NCI-H524 treated with DMSO at 0.1 percent for 48 hours (cell line): Measurements from ENCODE around the gene APOBEC4.
"Not testable (repeated sequence)": the region's sequence is repeated elsewhere in the genome, so short reads cannot be mapped to it uniquely, and the experiment has no call there.

Experiments
- DNase-seq: peaks from one replicate; lab custom pipeline; 2025; lab: John Stamatoyannopoulos, UW

Gene APOBEC4

GRCh38 chr1:183652547-183653461 lies at the start of gene APOBEC4:
Gene APOBEC4, minus strand, starts transcription at chr1:183653316. Its CDS starts 4,535 bp downstream, at chr1:183648781.
- DNase-seq: peak; percentile 98

GRCh38 chr1:183702813-183703198 lies 49.7 kb upstream of the APOBEC4 start:
- DNase-seq: no peak

- no peak for DNase-seq
These were observed 49.1 kb upstream of the APOBEC4 start for GRCh38 chr1:183702087-183702812.

GRCh38 chr1:183699616-183700160 lies 46.6 kb upstream of the APOBEC4 start:
- DNase-seq: no peak

- DNase-seq: no peak
These were observed 44.9 kb upstream of the APOBEC4 start for GRCh38 chr1:183697814-183698590.

- no peak for DNase-seq
These were observed 43.9 kb upstream of the APOBEC4 start for GRCh38 chr1:183696981-183697380.

GRCh38 chr1:183694755-183695154 lies 41.6 kb upstream of the APOBEC4 start:
- no peak for DNase-seq

GRCh38 chr1:183694066-183694465 lies 41.0 kb upstream of the APOBEC4 start:
- no peak for DNase-seq

GRCh38 chr1:183693521-183693920 lies 40.4 kb upstream of the APOBEC4 start:
- DNase-seq: no peak

GRCh38 chr1:183689762-183690204 lies 36.7 kb upstream of the APOBEC4 start:
- DNase-seq: no peak

- DNase-seq: no peak
These were observed 35.4 kb upstream of the APOBEC4 start for GRCh38 chr1:183688341-183689060.

- DNase-seq: no peak
These were observed 34.6 kb upstream of the APOBEC4 start for GRCh38 chr1:183687546-183688304.

- no peak for DNase-seq
These were observed 33.1 kb upstream of the APOBEC4 start for GRCh38 chr1:183686229-183686628.

GRCh38 chr1:183685112-183685713 lies 32.1 kb upstream of the APOBEC4 start:
- DNase-seq: no peak

GRCh38 chr1:183679363-183679762 lies 26.2 kb upstream of the APOBEC4 start:
- not testable (repeated sequence) for DNase-seq

- no peak for DNase-seq
These were observed 25.7 kb upstream of the APOBEC4 start for GRCh38 chr1:183678819-183679218.

- no peak for DNase-seq
These were observed 23.6 kb upstream of the APOBEC4 start for GRCh38 chr1:183676586-183677189.

- DNase-seq: no peak
These were observed 22.9 kb upstream of the APOBEC4 start for GRCh38 chr1:183675883-183676585.

- no peak for DNase-seq
These were observed 22.3 kb upstream of the APOBEC4 start for GRCh38 chr1:183675381-183675780.
